ENCODE results near the gene C12orf43.

The C12orf43 gene

GRCh38 chr12:120965534-120966091, 50.7 kb downstream of the C12orf43 start:
- no peak overlapping the region for H3K27ac Mint-ChIP-seq
- H3K4me3 Mint-ChIP-seq: no peak overlapping the region
- no peaks in the 10 kb centered on the region for H3K36me3 Mint-ChIP-seq
- DNase-seq: no peak
- ATAC-seq (replicated peaks): no peak
- H3K4me1 Mint-ChIP-seq: peaks cover 0 to 2% of the 10 kb centered on the region in 2 donors
- no peaks in the 10 kb centered on the region for H3K9me3 Mint-ChIP-seq
- H3K27me3 Mint-ChIP-seq: peaks cover 6 to 12% of the 10 kb centered on the region in 2 donors

- Mint-ChIP-seq H3K4me1 (peaks cover 0 to 5% of the 10 kb centered on the region in 2 donors), H3K4me3 (no peak overlapping the region), H3K9me3 (no peaks in the 10 kb centered on the region), H3K36me3 (no peaks in the 10 kb centered on the region), H3K27ac (no peak overlapping the region), H3K27me3 (peaks cover 6 to 12% of the 10 kb centered on the region in 2 donors)
- no peak for ATAC-seq (replicated peaks)
- DNase-seq: no peak
These were observed 52.0 kb downstream of the C12orf43 start for GRCh38 chr12:120964298-120964697.

GRCh38 chr12:120962532-120963020, 53.7 kb downstream of the C12orf43 start:
- ATAC-seq (replicated peaks) (no peak), DNase-seq (no peak)
- no peak overlapping the region for H3K4me3 Mint-ChIP-seq
- no peaks in the 10 kb centered on the region for H3K36me3 Mint-ChIP-seq
- no peaks in the 10 kb centered on the region for H3K9me3 Mint-ChIP-seq
- no peak overlapping the region for H3K27ac Mint-ChIP-seq
- H3K4me1 Mint-ChIP-seq: peaks cover 0 to 5% of the 10 kb centered on the region in 2 donors
- H3K27me3 Mint-ChIP-seq: peaks cover 6 to 11% of the 10 kb centered on the region in 2 donors

GRCh38 chr12:120961604-120962531, 54.4 kb downstream of the C12orf43 start:
- no peak for DNase-seq
- H3K4me1 Mint-ChIP-seq: peaks cover 0 to 5% of the 10 kb centered on the region in 2 donors
- no peak for ATAC-seq (replicated peaks)
- H3K9me3 Mint-ChIP-seq: no peaks in the 10 kb centered on the region
- H3K27me3 Mint-ChIP-seq: peaks cover 8% of the 10 kb centered on the region in 2 donors
- no peaks in the 10 kb centered on the region for H3K36me3 Mint-ChIP-seq
- no peak overlapping the region for H3K4me3 Mint-ChIP-seq
- no peak overlapping the region for H3K27ac Mint-ChIP-seq

- H3K36me3 Mint-ChIP-seq: no peaks in the 10 kb centered on the region
- peaks cover 10 to 11% of the 10 kb centered on the region in 2 donors for H3K27me3 Mint-ChIP-seq
- no peaks in the 10 kb centered on the region for H3K9me3 Mint-ChIP-seq
- H3K4me1 Mint-ChIP-seq: peaks cover 0 to 5% of the 10 kb centered on the region in 2 donors
- ATAC-seq (replicated peaks) (peak; percentile 43 to 67), DNase-seq (no peak)
- H3K4me3 Mint-ChIP-seq: no peak overlapping the region
- peak overlapping the region; percentile 25 for H3K27ac Mint-ChIP-seq
These were observed 55.6 kb downstream of the C12orf43 start for GRCh38 chr12:120960657-120961056.

- H3K27ac Mint-ChIP-seq: peak overlapping the region; percentile 17
- DNase-seq: no peak
- peaks cover 0 to 5% of the 10 kb centered on the region in 2 donors for H3K4me1 Mint-ChIP-seq
- no peaks in the 10 kb centered on the region for H3K36me3 Mint-ChIP-seq
- no peaks in the 10 kb centered on the region for H3K9me3 Mint-ChIP-seq
- no peak overlapping the region for H3K4me3 Mint-ChIP-seq
- H3K27me3 Mint-ChIP-seq: peaks cover 7 to 9% of the 10 kb centered on the region in 2 donors
- ATAC-seq (replicated peaks): no peak
These were observed 57.0 kb downstream of the C12orf43 start for GRCh38 chr12:120959111-120959878.

- DNase-seq (no peak), ATAC-seq (replicated peaks) (no peak)
- no peak overlapping the region for H3K4me3 Mint-ChIP-seq
- H3K9me3 Mint-ChIP-seq: no peaks in the 10 kb centered on the region
- H3K27ac Mint-ChIP-seq: no peak overlapping the region
- peaks cover 0 to 5% of the 10 kb centered on the region in 2 donors for H3K4me1 Mint-ChIP-seq
- peaks cover 5 to 7% of the 10 kb centered on the region in 2 donors for H3K27me3 Mint-ChIP-seq
- H3K36me3 Mint-ChIP-seq: no peaks in the 10 kb centered on the region
These were observed 59.5 kb downstream of the C12orf43 start for GRCh38 chr12:120956579-120957300.

- Mint-ChIP-seq H3K36me3 (no peaks in the 10 kb centered on the region), H3K27ac (no peak overlapping the region), H3K9me3 (no peaks in the 10 kb centered on the region), H3K4me1 (no peaks in the 10 kb centered on the region), H3K4me3 (no peak overlapping the region), H3K27me3 (peaks cover 5 to 7% of the 10 kb centered on the region in 2 donors)
- no peak for ATAC-seq (replicated peaks)
- no peak for DNase-seq
These were observed 61.1 kb downstream of the C12orf43 start for GRCh38 chr12:120955232-120955631.

- no peaks in the 10 kb centered on the region for H3K36me3 Mint-ChIP-seq
- no peak overlapping the region for H3K4me3 Mint-ChIP-seq
- no peak for DNase-seq
- H3K27ac Mint-ChIP-seq: no peak overlapping the region
- H3K9me3 Mint-ChIP-seq: no peaks in the 10 kb centered on the region
- no peak for ATAC-seq (replicated peaks)
- no peaks in the 10 kb centered on the region for H3K27me3 Mint-ChIP-seq
- H3K4me1 Mint-ChIP-seq: peaks cover 0 to under 1% of the 10 kb centered on the region in 2 donors
These were observed 65.5 kb downstream of the C12orf43 start for GRCh38 chr12:120950807-120951206.
